ENCODE results near the gene LITAFD. TPM values are rescaled to one million over a fixed set of nuclear protein-coding genes. Genes with fewer than 3 reads are reported as not detected.

The LITAFD gene
- total and polyA plus RNA-seq, 10 of the 15 experiments (the other 5 are each of a cell fraction or from before 2014, with no cell fraction given), result not detected

DNA sequence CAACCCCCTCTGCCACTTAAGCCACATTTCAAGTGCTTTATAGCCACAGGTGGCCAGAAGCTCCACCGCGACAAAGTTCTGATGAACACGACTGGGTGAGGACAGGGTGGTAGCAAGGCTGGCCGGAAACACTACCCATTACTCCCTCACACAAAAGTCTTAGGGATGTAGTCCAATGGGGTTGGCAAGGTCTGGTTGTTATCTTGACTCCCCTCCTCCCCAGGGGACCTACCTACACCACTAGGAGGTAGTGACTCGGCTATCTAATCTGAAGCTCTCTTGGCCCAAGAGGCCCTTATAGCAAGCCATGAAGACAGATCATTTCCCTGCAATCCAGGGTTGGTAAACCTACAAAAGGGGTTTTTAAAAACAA, 8.4 kb downstream of the LITAFD start:
- intact Hi-C loops (cut with micrococcal nuclease; ENCODE audit: unreplicated experiment), result loop anchor here (2.0 to 5.0 kb wide), 2 partner anchors 72 to 93 kb away; partner anchors contain the start of genes PMM2, TMEM186 and USP7
- ChIA-PET CTCF (interaction anchor here (0.8 to 4.4 kb wide), 11 partner anchors 9 to 244 kb away, joined by 3 to 43 read pairs (median 6); partner anchors contain the start of genes CARHSP1 and LITAFD), RAD21 (ENCODE audit: unreplicated experiment) (interaction anchor here (0.6 to 4.4 kb wide), 16 partner anchors 10 to 244 kb away, joined by 3 to 30 read pairs (median 10); partner anchors contain the start of genes CARHSP1, HAPSTR1 and USP7), POLR2A (interaction anchor here (0.7 to 1.6 kb wide), 3 partner anchors 22 to 237 kb away, joined by 3 to 7 read pairs (median 3); partner anchors contain the start of gene CARHSP1), SMC1A (ENCODE audit: uncharacterized antibody, unreplicated experiment) (interaction anchor here (0.7 to 3.9 kb wide), 13 partner anchors 9 to 323 kb away, joined by 3 to 28 read pairs (median 5); no protein-coding TSS in a partner anchor)
- Histone ChIP-seq H3K9me3 (replicated peaks; ENCODE audit: control insufficient read depth, insufficient read depth, low read length) (peaks cover 3% of the 10 kb centered on the region; the same call in 2 of the 3 replicates), H4K20me1 (ENCODE audit: control insufficient read depth, insufficient read depth) (no peaks in the 10 kb centered on the region), H3K4me2 (ENCODE audit: control insufficient read depth, insufficient read depth) (peak overlapping the region; percentile 90), H3K27me3 (replicated peaks in 1 of 2; ENCODE audit: control insufficient read depth in 2 of 2, insufficient read depth in 2 of 2, low read length in 1 of 2) (no peaks in the 10 kb centered on the region), H3K9ac (ENCODE audit: control insufficient read depth, insufficient read depth, low read length) (peak overlapping the region; percentile 21; the same call in 1 of the 2 replicates), H3K4me1 (ENCODE audit: control insufficient read depth, insufficient read depth, low read length) (peaks cover 49% of the 10 kb centered on the region), H3K4me3 (no peak overlapping the region), H3K79me2 (ENCODE audit: control insufficient read depth, insufficient read depth, low read length) (peaks cover 10% of the 10 kb centered on the region), H3K36me3 (ENCODE audit: control insufficient read depth in 2 of 2, insufficient read depth in 2 of 2, low read length in 1 of 2) (peaks cover 27 to 39% of the 10 kb centered on the region in 2 experiments), H3K27ac (ENCODE audit: control insufficient read depth, insufficient read depth) (peak overlapping the region; percentile 95), H2AFZ (ENCODE audit: control insufficient read depth, low read depth, low read length) (no peak overlapping the region)
- FAIRE-seq (no peak), DNase-seq (ENCODE audit: low read depth, low spot score) (no peak), ATAC-seq (no peak)
- WGBS (ENCODE audit: insufficient coverage, insufficient replicate concordance, low lambda C conversion rate, missing lambda C conversion rate), result 76% methylated on average over 5 of the region's 5 CpGs
- no TSS peak for BruUV-seq (replicated peaks)
- in situ Hi-C loops (cut with MboI), result no loop called here
- TF ChIP-seq, protein P1, sequence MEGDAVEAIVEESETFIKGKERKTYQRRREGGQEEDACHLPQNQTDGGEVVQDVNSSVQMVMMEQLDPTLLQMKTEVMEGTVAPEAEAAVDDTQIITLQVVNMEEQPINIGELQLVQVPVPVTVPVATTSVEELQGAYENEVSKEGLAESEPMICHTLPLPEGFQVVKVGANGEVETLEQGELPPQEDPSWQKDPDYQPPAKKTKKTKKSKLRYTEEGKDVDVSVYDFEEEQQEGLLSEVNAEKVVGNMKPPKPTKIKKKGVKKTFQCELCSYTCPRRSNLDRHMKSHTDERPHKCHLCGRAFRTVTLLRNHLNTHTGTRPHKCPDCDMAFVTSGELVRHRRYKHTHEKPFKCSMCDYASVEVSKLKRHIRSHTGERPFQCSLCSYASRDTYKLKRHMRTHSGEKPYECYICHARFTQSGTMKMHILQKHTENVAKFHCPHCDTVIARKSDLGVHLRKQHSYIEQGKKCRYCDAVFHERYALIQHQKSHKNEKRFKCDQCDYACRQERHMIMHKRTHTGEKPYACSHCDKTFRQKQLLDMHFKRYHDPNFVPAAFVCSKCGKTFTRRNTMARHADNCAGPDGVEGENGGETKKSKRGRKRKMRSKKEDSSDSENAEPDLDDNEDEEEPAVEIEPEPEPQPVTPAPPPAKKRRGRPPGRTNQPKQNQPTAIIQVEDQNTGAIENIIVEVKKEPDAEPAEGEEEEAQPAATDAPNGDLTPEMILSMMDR (IDR thresholded peaks at IDR 0.05 in 2 of 3, conservative IDR thresholded peaks at IDR 0.05 in 1 of 3; ENCODE audit: control insufficient read depth in 2 of 3, extremely low read depth in 1 of 3, insufficient read depth in 1 of 3, low read depth in 3 of 3, low read length in 3 of 3), result no peak
- TF ChIP-seq RAD21 (IDR thresholded peaks at IDR 0.05; ENCODE audit: insufficient read depth, low read depth, low read length) (no peak), LARP7 (IDR thresholded peaks at IDR 0.05) (no peak), SMARCA5 (IDR thresholded peaks at IDR 0.05) (no peak)
- TF ChIP-seq, protein P2, sequence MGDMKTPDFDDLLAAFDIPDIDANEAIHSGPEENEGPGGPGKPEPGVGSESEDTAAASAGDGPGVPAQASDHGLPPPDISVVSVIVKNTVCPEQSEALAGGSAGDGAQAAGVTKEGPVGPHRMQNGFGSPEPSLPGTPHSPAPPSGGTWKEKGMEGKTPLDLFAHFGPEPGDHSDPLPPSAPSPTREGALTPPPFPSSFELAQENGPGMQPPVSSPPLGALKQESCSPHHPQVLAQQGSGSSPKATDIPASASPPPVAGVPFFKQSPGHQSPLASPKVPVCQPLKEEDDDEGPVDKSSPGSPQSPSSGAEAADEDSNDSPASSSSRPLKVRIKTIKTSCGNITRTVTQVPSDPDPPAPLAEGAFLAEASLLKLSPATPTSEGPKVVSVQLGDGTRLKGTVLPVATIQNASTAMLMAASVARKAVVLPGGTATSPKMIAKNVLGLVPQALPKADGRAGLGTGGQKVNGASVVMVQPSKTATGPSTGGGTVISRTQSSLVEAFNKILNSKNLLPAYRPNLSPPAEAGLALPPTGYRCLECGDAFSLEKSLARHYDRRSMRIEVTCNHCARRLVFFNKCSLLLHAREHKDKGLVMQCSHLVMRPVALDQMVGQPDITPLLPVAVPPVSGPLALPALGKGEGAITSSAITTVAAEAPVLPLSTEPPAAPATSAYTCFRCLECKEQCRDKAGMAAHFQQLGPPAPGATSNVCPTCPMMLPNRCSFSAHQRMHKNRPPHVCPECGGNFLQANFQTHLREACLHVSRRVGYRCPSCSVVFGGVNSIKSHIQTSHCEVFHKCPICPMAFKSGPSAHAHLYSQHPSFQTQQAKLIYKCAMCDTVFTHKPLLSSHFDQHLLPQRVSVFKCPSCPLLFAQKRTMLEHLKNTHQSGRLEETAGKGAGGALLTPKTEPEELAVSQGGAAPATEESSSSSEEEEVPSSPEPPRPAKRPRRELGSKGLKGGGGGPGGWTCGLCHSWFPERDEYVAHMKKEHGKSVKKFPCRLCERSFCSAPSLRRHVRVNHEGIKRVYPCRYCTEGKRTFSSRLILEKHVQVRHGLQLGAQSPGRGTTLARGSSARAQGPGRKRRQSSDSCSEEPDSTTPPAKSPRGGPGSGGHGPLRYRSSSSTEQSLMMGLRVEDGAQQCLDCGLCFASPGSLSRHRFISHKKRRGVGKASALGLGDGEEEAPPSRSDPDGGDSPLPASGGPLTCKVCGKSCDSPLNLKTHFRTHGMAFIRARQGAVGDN (IDR thresholded peaks at IDR 0.05), result peak; percentile 8; the same call in 1 of the 2 replicates
